Ascending aorta (tissue), 2 donors: Measurements from ENCODE around the gene PDE9A. TPM values are rescaled to one million over a fixed set of nuclear protein-coding genes. Genes with fewer than 3 reads are reported as not detected.
"Not testable (repeated sequence)": the region's sequence is repeated elsewhere in the genome, so short reads cannot be mapped to it uniquely, and the experiment has no call there.

Source experiments
- DNase-seq, 2 donors: peaks; one replicate each; pipeline ENCODE4 v3.0.0-alpha.2; 2019; ENCODE audit warnings: low spot score in 2 of 2
- H3K27ac ChIP-seq, 2 donors: fragments of 200-600 bp; sonication (generic); one replicate each; pipeline ENCODE4 v1.5.1; 2016 to 2017; ENCODE audit warnings: mild to moderate bottlenecking in 1 of 2
- H3K27me3 ChIP-seq: fragments of 200-600 bp; sonication (generic); one replicate; pipeline ENCODE4 v1.5.1; 2017
- H3K36me3 ChIP-seq, 2 donors: fragments of 200-600 bp; sonication (generic); one replicate each; pipeline ENCODE4 v1.5.1; 2016
- H3K4me1 ChIP-seq, 2 donors: fragments of 200-600 bp; sonication (generic); one replicate each; pipeline ENCODE4 v1.5.1; 2016 to 2017; ENCODE audit warnings: mild to moderate bottlenecking in 1 of 2
- H3K4me3 ChIP-seq, 2 donors: fragments of 200-600 bp; sonication (generic); one replicate each; pipeline ENCODE4 v1.5.1; 2016 to 2017; ENCODE audit warnings: mild to moderate bottlenecking in 1 of 2
- H3K9me3 ChIP-seq, 2 donors: fragments of 200-600 bp; sonication (generic); one replicate each; pipeline ENCODE4 v1.5.1; 2016
- CTCF ChIP-seq, 3 experiments: fragments of 200-600 bp in 2 of 3; fragments of 450-650 bp in 1 of 3; sonication (generic) in 2 of 3; IDR thresholded peaks; one replicate each; pipeline ENCODE4 v1.5.1; 2016 to 2019; ENCODE audit warnings: antibody characterized with exemption in 3 of 3, mild to moderate bottlenecking in 1 of 3, moderate library complexity in 1 of 3
- intact Hi-C: fragments of 100-400 bp; cut with DNase I; formaldehyde crosslinking; loops from one replicate; pipeline ENCODE4 v1.15.1; 2023
- total RNA-seq: library from RNA; depleted of rRNA; stranded (reverse); fragments of >200 nt; gene quantifications from one replicate; pipeline ENCODE4 v1.1.0, GENCODE V29; 2016

Gene PDE9A
- total RNA-seq, 1 donor from 2014 or later, result 2.2 TPM

GRCh38 chr21:42624095-42624790 is 29.2 kb upstream of the PDE9A start:
- no peak for DNase-seq
- no peaks in the 10 kb centered on the region for H3K4me1 ChIP-seq
- no peak overlapping the region for H3K4me3 ChIP-seq
- H3K9me3 ChIP-seq, result no peaks in the 10 kb centered on the region
- H3K27ac ChIP-seq, result no peak overlapping the region
- H3K27me3 ChIP-seq, result no peaks in the 10 kb centered on the region
- no peaks in the 10 kb centered on the region for H3K36me3 ChIP-seq
- no peak for TF ChIP-seq CTCF (IDR thresholded peaks at IDR 0.05)
- intact Hi-C loops, result no loop called here

- H3K36me3 ChIP-seq, result no peaks in the 10 kb centered on the region
- intact Hi-C loops, result no loop called here
- no peaks in the 10 kb centered on the region for H3K4me1 ChIP-seq
- H3K27ac ChIP-seq, result no peak overlapping the region
- H3K27me3 ChIP-seq, result no peaks in the 10 kb centered on the region
- DNase-seq, result no peak
- H3K4me3 ChIP-seq, result no peak overlapping the region
- TF ChIP-seq CTCF (IDR thresholded peaks at IDR 0.05), result no peak
- H3K9me3 ChIP-seq, result no peaks in the 10 kb centered on the region
These were observed 28.5 kb upstream of the PDE9A start for GRCh38 chr21:42624936-42625335.

- Histone ChIP-seq H3K27me3 (no peaks in the 10 kb centered on the region), H3K36me3 (no peaks in the 10 kb centered on the region), H3K4me3 (no peak overlapping the region), H3K9me3 (no peaks in the 10 kb centered on the region), H3K4me1 (no peaks in the 10 kb centered on the region), H3K27ac (no peak overlapping the region)
- no peak for TF ChIP-seq CTCF (IDR thresholded peaks at IDR 0.05)
- intact Hi-C loops, result no loop called here
- no peak for DNase-seq
These were observed 27.2 kb upstream of the PDE9A start for GRCh38 chr21:42626171-42626570.

GRCh38 chr21:42627527-42628289 is 25.7 kb upstream of the PDE9A start:
- intact Hi-C loops, result no loop called here
- Histone ChIP-seq H3K4me3 (no peak overlapping the region), H3K9me3 (no peaks in the 10 kb centered on the region), H3K36me3 (no peaks in the 10 kb centered on the region), H3K4me1 (no peaks in the 10 kb centered on the region), H3K27me3 (no peaks in the 10 kb centered on the region), H3K27ac (no peak overlapping the region)
- no peak for DNase-seq
- TF ChIP-seq CTCF (IDR thresholded peaks at IDR 0.05), result no peak

GRCh38 chr21:42628466-42629061 is 24.9 kb upstream of the PDE9A start:
- intact Hi-C loops, H3K4me3 ChIP-seq, H3K4me1 ChIP-seq, H3K36me3 ChIP-seq, H3K9me3 ChIP-seq, H3K27me3 ChIP-seq, H3K27ac ChIP-seq, DNase-seq: not testable (repeated sequence)
